Glutamatergic neuron (in vitro differentiated cells): ENCODE results near the gene EME2. TPM values are rescaled to one million over a fixed set of nuclear protein-coding genes. Genes with fewer than 3 reads are reported as not detected.

ENCODE experiments used
- DNase-seq: peaks from one replicate; pipeline ENCODE4 v3.0.0; 2022
- H3K27ac Mint-ChIP-seq: one replicate; pipeline ENCODE4 v1.8.0; 2020; ENCODE audit warnings: mild to moderate bottlenecking, mixed read lengths, inconsistent platforms; ENCODE audit not compliant: unreplicated experiment
- H3K27me3 Mint-ChIP-seq: one replicate; pipeline ENCODE4 v1.8.0; 2020; ENCODE audit warnings: mild to moderate bottlenecking, moderate library complexity, mixed read lengths, inconsistent platforms; ENCODE audit not compliant: unreplicated experiment
- H3K36me3 Mint-ChIP-seq: one replicate; pipeline ENCODE4 v1.8.0; 2020; ENCODE audit warnings: mild to moderate bottlenecking, mixed read lengths, inconsistent platforms; ENCODE audit not compliant: unreplicated experiment
- H3K4me1 Mint-ChIP-seq: one replicate; pipeline ENCODE4 v1.8.0; 2020; ENCODE audit warnings: mild to moderate bottlenecking, low read depth, mixed read lengths, inconsistent platforms; ENCODE audit not compliant: unreplicated experiment
- H3K4me3 Mint-ChIP-seq: one replicate; pipeline ENCODE4 v1.8.0; 2020; ENCODE audit warnings: mild to moderate bottlenecking, mixed read lengths, inconsistent platforms; ENCODE audit not compliant: unreplicated experiment
- H3K9me3 Mint-ChIP-seq: one replicate; pipeline ENCODE4 v1.8.0; 2020; ENCODE audit warnings: mild to moderate bottlenecking, moderate library complexity, mixed read lengths, inconsistent platforms; ENCODE audit not compliant: unreplicated experiment
- total RNA-seq: library from RNA; stranded (reverse); fragmentation: NEBNext Ultra II Directional; extraction: Animal tissue kit (Norgen Biotek cat#: 25700); gene quantifications from one replicate; pipeline ENCODE4 v1.2.1, GENCODE V29; 2021; ENCODE audit not compliant: unreplicated experiment
- TF ChIP-seq, protein P1 (sequence below): fragments of 200-600 bp; sonication (generic); IDR thresholded peaks from one replicate; pipeline ENCODE4 v1.5.0; 2021; ENCODE audit not compliant: partially characterized antibody, unreplicated experiment

The EME2 gene
- total RNA-seq, 1 donor from 2014 or later, result 68.7 TPM

DNA sequence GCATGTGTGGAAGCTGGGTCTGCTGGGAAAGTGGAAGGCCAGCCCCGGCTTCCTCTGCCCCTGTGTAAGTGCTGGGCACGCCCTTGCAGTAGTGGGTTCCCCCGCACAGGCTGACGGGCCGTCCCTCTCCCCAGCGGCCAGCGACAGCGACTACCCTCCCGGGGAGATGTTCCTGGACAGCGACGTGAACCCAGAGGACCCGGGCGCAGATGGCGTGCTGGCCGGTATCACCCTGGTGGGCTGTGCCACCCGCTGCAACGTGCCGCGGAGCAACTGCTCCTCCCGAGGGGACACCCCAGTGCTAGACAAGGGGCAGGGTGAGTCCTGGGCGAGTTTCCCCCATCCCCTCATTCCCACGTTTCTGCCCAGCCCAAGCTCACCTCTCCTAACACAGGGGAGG, 6.8 kb upstream of the EME2 start:
- Mint-ChIP-seq H3K4me1 (peaks cover 9% of the 10 kb centered on the region), H3K27me3 (peaks cover 10% of the 10 kb centered on the region), H3K4me3 (no peak overlapping the region), H3K36me3 (no peaks in the 10 kb centered on the region), H3K9me3 (peaks cover 9% of the 10 kb centered on the region), H3K27ac (no peak overlapping the region)
- DNase-seq, result no peak
- TF ChIP-seq, protein P1, sequence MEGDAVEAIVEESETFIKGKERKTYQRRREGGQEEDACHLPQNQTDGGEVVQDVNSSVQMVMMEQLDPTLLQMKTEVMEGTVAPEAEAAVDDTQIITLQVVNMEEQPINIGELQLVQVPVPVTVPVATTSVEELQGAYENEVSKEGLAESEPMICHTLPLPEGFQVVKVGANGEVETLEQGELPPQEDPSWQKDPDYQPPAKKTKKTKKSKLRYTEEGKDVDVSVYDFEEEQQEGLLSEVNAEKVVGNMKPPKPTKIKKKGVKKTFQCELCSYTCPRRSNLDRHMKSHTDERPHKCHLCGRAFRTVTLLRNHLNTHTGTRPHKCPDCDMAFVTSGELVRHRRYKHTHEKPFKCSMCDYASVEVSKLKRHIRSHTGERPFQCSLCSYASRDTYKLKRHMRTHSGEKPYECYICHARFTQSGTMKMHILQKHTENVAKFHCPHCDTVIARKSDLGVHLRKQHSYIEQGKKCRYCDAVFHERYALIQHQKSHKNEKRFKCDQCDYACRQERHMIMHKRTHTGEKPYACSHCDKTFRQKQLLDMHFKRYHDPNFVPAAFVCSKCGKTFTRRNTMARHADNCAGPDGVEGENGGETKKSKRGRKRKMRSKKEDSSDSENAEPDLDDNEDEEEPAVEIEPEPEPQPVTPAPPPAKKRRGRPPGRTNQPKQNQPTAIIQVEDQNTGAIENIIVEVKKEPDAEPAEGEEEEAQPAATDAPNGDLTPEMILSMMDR, result no peak

DNA sequence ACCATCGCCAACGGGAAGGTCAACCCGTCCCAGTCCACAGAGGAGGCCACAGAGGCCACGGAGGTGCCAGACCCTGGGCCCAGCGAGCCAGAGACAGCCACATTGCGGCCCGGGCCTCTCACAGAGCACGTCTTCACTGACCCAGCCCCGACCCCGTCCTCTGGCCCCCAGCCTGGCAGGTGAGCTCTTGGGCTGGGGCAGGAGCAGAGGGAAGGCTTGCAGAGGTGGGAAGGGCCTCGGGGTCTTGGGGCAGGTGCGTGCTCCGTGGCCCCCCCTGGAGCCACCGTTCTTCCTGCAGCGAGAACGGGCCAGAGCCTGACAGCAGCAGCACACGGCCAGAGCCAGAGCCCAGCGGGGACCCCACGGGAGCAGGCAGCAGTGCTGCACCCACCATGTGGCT, 6.4 kb upstream of the EME2 start:
- no peak for DNase-seq
- Mint-ChIP-seq H3K27me3 (peaks cover 10% of the 10 kb centered on the region), H3K36me3 (no peaks in the 10 kb centered on the region), H3K27ac (no peak overlapping the region), H3K4me1 (peaks cover 7% of the 10 kb centered on the region), H3K4me3 (no peak overlapping the region), H3K9me3 (peaks cover 9% of the 10 kb centered on the region)
- TF ChIP-seq, protein P1, result no peak

DNA sequence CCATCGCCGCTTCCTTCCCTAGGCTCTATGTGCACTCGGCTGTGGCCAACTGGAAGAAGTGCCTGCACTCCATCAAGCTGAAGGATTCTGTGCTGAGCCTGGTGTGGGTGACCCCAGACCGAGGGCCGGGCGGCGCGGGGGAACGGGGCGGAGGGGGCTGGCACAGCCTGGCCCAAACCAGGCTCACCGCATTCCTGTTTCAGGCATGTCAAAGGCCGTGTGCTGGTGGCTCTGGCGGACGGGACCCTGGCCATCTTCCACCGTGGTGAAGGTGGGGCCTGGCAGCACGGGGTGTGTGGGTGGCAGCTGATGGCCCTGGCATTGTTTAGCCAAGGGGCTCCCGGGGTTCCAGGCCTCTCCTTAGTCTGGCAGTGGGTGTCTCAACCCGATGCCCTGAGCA, 5.9 kb upstream of the EME2 start:
- H3K27me3 Mint-ChIP-seq, result peaks cover 10% of the 10 kb centered on the region
- peaks cover 9% of the 10 kb centered on the region for H3K9me3 Mint-ChIP-seq
- no peaks in the 10 kb centered on the region for H3K36me3 Mint-ChIP-seq
- peaks cover 6% of the 10 kb centered on the region for H3K4me1 Mint-ChIP-seq
- no peak for DNase-seq
- H3K27ac Mint-ChIP-seq, result no peak overlapping the region
- TF ChIP-seq, protein P1, result no peak
- no peak overlapping the region for H3K4me3 Mint-ChIP-seq

DNA sequence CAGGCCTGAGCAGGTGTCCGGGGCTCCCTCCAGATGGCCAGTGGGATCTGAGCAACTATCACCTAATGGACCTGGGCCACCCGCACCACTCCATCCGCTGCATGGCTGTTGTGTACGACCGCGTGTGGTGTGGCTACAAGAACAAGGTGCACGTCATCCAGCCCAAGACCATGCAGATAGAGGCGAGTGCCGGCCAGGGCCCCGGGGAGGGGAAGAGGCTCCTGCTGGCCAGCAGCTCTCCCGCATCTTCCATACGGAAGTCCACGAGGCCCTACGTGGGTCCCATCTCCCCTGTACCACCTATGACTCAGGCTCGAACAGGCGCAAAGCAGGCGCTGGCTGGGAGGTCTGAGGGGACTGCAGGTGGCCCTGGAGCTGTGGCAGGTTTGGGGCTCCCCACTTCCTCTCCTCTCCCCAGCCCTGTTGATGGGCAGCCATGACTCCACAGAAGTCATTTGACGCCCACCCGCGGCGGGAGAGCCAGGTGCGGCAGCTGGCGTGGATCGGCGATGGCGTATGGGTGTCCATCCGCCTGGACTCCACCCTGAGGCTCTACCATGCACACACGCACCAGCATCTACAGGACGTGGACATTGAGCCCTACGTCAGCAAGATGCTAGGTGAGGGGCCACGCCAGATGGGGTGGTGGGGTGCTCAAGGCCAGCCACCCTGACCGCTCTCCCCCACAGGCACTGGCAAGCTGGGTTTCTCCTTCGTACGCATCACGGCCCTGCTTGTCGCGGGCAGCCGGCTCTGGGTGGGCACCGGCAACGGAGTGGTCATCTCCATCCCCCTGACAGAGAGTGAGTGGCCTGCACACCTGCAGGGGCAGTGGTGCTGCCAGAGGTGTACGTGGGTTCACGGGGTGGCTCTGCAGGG, 5.3 kb upstream of the EME2 start:
- H3K4me1 Mint-ChIP-seq, result peaks cover 4% of the 10 kb centered on the region
- H3K9me3 Mint-ChIP-seq, result peaks cover 16% of the 10 kb centered on the region
- no peaks in the 10 kb centered on the region for H3K36me3 Mint-ChIP-seq
- DNase-seq, result no peak
- H3K4me3 Mint-ChIP-seq, result no peak overlapping the region
- peaks cover 13% of the 10 kb centered on the region for H3K27me3 Mint-ChIP-seq
- H3K27ac Mint-ChIP-seq, result no peak overlapping the region
- TF ChIP-seq, protein P1, result no peak

DNA sequence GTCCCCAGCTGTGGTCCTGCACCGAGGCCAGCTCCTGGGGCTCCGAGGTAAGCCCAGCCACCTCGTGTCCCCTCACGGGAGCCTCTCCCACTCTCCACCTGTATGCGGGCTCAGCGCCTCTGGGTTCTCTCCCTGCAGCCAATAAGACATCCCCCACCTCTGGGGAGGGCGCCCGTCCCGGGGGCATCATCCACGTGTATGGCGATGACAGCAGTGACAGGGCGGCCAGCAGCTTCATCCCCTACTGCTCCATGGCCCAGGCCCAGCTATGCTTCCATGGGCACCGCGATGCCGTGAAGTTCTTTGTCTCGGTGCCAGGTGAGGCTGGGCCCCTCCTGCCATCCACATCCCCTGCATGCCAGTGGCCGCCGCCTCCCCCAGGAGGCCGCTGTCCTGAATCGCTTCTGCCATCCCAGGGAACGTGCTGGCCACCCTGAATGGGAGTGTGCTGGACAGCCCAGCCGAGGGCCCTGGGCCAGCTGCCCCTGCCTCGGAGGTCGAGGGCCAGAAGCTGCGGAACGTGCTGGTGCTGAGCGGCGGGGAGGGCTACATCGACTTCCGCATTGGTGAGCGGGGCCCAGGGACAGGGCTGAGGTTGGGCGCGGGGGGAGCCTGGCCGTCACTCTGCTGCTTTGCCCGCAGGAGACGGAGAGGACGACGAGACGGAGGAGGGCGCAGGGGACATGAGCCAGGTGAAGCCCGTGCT, 4.4 kb upstream of the EME2 start:
- Mint-ChIP-seq H3K9me3 (peaks cover 18% of the 10 kb centered on the region), H3K27me3 (peaks cover 15% of the 10 kb centered on the region), H3K4me1 (peaks cover 4% of the 10 kb centered on the region), H3K36me3 (no peaks in the 10 kb centered on the region), H3K27ac (no peak overlapping the region), H3K4me3 (no peak overlapping the region)
- DNase-seq, result no peak
- TF ChIP-seq, protein P1, result no peak
